ENCODE measurements around the gene CRADD. TPM values are rescaled to one million over a fixed set of nuclear protein-coding genes. Genes with fewer than 3 reads are reported as not detected.

CRADD gene
- total and polyA plus RNA-seq, 10 of the 15 experiments (the other 5 are each of a cell fraction or from before 2014, with no cell fraction given), result 7.6 to 15.5 (median 11.7) TPM

GRCh38 chr12:93705237-93705636 is 28.1 kb downstream of the CRADD start (continued):
- TF ChIP-seq ZNF592 (IDR thresholded peaks at IDR 0.05) (no peak), MXI1 (IDR thresholded peaks at IDR 0.05; ENCODE audit: low read depth, low read length) (no peak), FOS (IDR thresholded peaks at IDR 0.05; ENCODE audit: borderline replicate concordance, extremely low read depth, insufficient read length) (no peak), MTA2 (IDR thresholded peaks at IDR 0.05; ENCODE audit: low read depth) (no peak), BCL3 (IDR thresholded peaks at IDR 0.05; ENCODE audit: borderline replicate concordance, insufficient read depth, low read depth, low read length, poor library complexity, severe bottlenecking) (no peak)

- POLR2A ChIA-PET, result no interaction called here
- CTCF ChIA-PET, result no interaction called here
- intact Hi-C loops (cut with micrococcal nuclease; ENCODE audit: unreplicated experiment), result no loop called here
- no peak overlapping the region for H3K9ac ChIP-seq (ENCODE audit: control insufficient read depth, insufficient read depth, low read length)
- H3K4me3 ChIP-seq, result no peak overlapping the region
- in situ Hi-C loops (cut with MboI), result no loop called here
- H3K4me2 ChIP-seq (ENCODE audit: control insufficient read depth, insufficient read depth), result no peak overlapping the region
- H3K4me1 ChIP-seq (ENCODE audit: control insufficient read depth, insufficient read depth, low read length), result peaks cover 3% of the 10 kb centered on the region; the same call in 1 of the 2 replicates
- H3K27ac ChIP-seq (ENCODE audit: control insufficient read depth, insufficient read depth), result no peak overlapping the region
- H3K9me3 ChIP-seq (replicated peaks; ENCODE audit: control insufficient read depth, insufficient read depth, low read length), result peaks cover 7% of the 10 kb centered on the region
- H3K79me2 ChIP-seq (ENCODE audit: control insufficient read depth, insufficient read depth, low read length), result no peaks in the 10 kb centered on the region
- SMC1A ChIA-PET (ENCODE audit: uncharacterized antibody, unreplicated experiment), result interaction anchor here (0.6 to 1.2 kb wide), 4 partner anchors 31 to 966 kb away, joined by 3 to 6 read pairs (median 3); no protein-coding TSS in a partner anchor
- H2AFZ ChIP-seq (ENCODE audit: control insufficient read depth, low read depth, low read length), result no peak overlapping the region
- RAD21 ChIA-PET (ENCODE audit: unreplicated experiment), result no interaction called here
- H3K36me3 ChIP-seq (ENCODE audit: control insufficient read depth in 2 of 2, insufficient read depth in 2 of 2, low read length in 1 of 2), result no peaks in the 10 kb centered on the region
- no peaks in the 10 kb centered on the region for H3K27me3 ChIP-seq (replicated peaks in 1 of 2; ENCODE audit: control insufficient read depth in 2 of 2, insufficient read depth in 2 of 2, low read length in 1 of 2)
- FAIRE-seq (no peak), DNase-seq (ENCODE audit: low read depth, low spot score) (no peak), ATAC-seq (no peak)
- 48% methylated on average over 2 of the region's 2 CpGs for WGBS (ENCODE audit: insufficient coverage, insufficient replicate concordance, low lambda C conversion rate, missing lambda C conversion rate)
- no peaks in the 10 kb centered on the region for H4K20me1 ChIP-seq (ENCODE audit: control insufficient read depth, insufficient read depth)
- BruUV-seq (replicated peaks), result no TSS peak
- TF ChIP-seq MXI1 (IDR thresholded peaks at IDR 0.05; ENCODE audit: low read depth, low read length) (no peak), STAT1 (conservative IDR thresholded peaks at IDR 0.05) (no peak), NFYB (IDR thresholded peaks at IDR 0.05; ENCODE audit: insufficient read depth, low read depth, low read length) (no peak), ZBTB33 (IDR thresholded peaks at IDR 0.05) (no peak), SMAD5 (IDR thresholded peaks at IDR 0.05; ENCODE audit: low read depth) (no peak)
Measured at GRCh38 chr12:93706387-93706786, 29.2 kb downstream of the CRADD start.

All from GM12878 (cell line).